K562 (cell line): ENCODE results near the gene FRMPD1. TPM values are rescaled to one million over a fixed set of nuclear protein-coding genes. Genes with fewer than 3 reads are reported as not detected.

Source experiments
- ATAC-seq: fragments of 200-7000 bp; cut with Tn5 transposase; 3 replicates; pipeline ENCODE4 v1.9.1; 2020; ENCODE audit warnings: moderate library complexity
- BruUV-seq: library from RNA; stranded (reverse); fragments of 400-500 nt; replicated peaks from 2 replicates; lab custom pipeline; 2021; lab: Mats Ljungman, UMichigan
- CTCF ChIA-PET: fragments of 300-600 bp; formaldehyde crosslinking; extraction: SDS; loops from one replicate; lab custom pipeline; 2021; ENCODE audit warnings: low intra/inter-chr PET ratio; lab: Yijun Ruan, JAX
- POLR2A ChIA-PET: fragments of 300-600, 350-650 bp; sonication (Branson Sonifier 250); formaldehyde crosslinking; extraction: SDS; loops from one replicate; lab custom pipeline; 2021; ENCODE audit warnings: antibody characterized with exemption, inconsistent platforms; lab: Yijun Ruan, JAX
- DNase-seq, 4 experiments: peaks; one replicate each; pipeline versions ENCODE4 v3.0.0 to v3.0.0-alpha.2; 2011 to 2018; ENCODE audit warnings: low spot score in 3 of 4, mixed read lengths in 3 of 4; ENCODE audit errors: extremely low read depth in 1 of 4
- FAIRE-seq: peaks from 2 replicates; lab custom pipeline; 2011; peaks lifted over from hg19 to GRCh38; lab: Jason Lieb, UNC
- H2AFZ ChIP-seq: 2 replicates; pipeline ENCODE4 v1.6.0; 2011; ENCODE audit warnings: low read depth, low read length, control low read depth, inconsistent platforms
- H3K27ac ChIP-seq: fragments of 200-600 bp; 3 replicates; pipeline ENCODE4 v1.8.0; 2011; ENCODE audit warnings: low read depth, mild to moderate bottlenecking, control low read depth, inconsistent platforms, low read length, moderate library complexity, mixed read lengths; ENCODE audit errors: extremely low read depth
- H3K27me3 ChIP-seq, 2 experiments: fragments of 300-600 bp in 1 of 2; 2 replicates in 1 of 2; 3 replicates in 1 of 2; pipeline versions ENCODE4 v1.6.0 to v1.8.0; 2011; ENCODE audit warnings: inconsistent platforms in 2 of 2, low read length in 2 of 2, mild to moderate bottlenecking in 1 of 2, mixed read lengths in 1 of 2, moderate library complexity in 1 of 2; ENCODE audit not compliant: control insufficient read depth in 2 of 2, insufficient read depth in 2 of 2
- H3K36me3 ChIP-seq: fragments of 300-600 bp; 3 replicates; pipeline ENCODE4 v1.8.0; 2011; ENCODE audit warnings: mild to moderate bottlenecking, low read length, inconsistent platforms; ENCODE audit not compliant: control insufficient read depth, insufficient read depth
- H3K4me1 ChIP-seq, 2 experiments: fragments of 200-600 bp in 1 of 2; replicated peaks in 1 of 2; 2 replicates in 1 of 2; 3 replicates in 1 of 2; pipeline versions ENCODE4 v1.5.1 to v1.8.0; 2011; ENCODE audit warnings: inconsistent platforms in 2 of 2, low read length in 2 of 2, mild to moderate bottlenecking in 1 of 2, mixed read lengths in 1 of 2, moderate library complexity in 1 of 2; ENCODE audit not compliant: control insufficient read depth in 2 of 2, insufficient read depth in 2 of 2
- H3K4me2 ChIP-seq: 2 replicates; pipeline ENCODE4 v1.6.1; 2011; ENCODE audit warnings: low read length, control low read depth, inconsistent platforms, mixed read lengths; ENCODE audit not compliant: insufficient read depth
- H3K4me3 ChIP-seq: fragments of 200-600 bp; sonication (generic), shearing (Covaris generic); 2 replicates; pipeline ENCODE4 v1.5.1; 2016; ENCODE audit warnings: control low read depth, inconsistent platforms
- H3K79me2 ChIP-seq: fragments of 200-600 bp; 3 replicates; pipeline ENCODE4 v1.8.0; 2011; ENCODE audit warnings: low read length, inconsistent platforms; ENCODE audit not compliant: control insufficient read depth, insufficient read depth
- H3K9ac ChIP-seq, 2 experiments: 2 replicates each; pipeline versions ENCODE4 v1.6.0 to v1.6.1; 2011; ENCODE audit warnings: low read depth in 2 of 2, low read length in 2 of 2, control low read depth in 1 of 2, inconsistent platforms in 1 of 2, mild to moderate bottlenecking in 1 of 2, mixed read lengths in 1 of 2; ENCODE audit not compliant: insufficient read depth in 1 of 2
- H3K9me1 ChIP-seq: one replicate; pipeline ENCODE4 v1.6.0; 2011; ENCODE audit warnings: inconsistent platforms, mild to moderate bottlenecking, low read length, moderate library complexity; ENCODE audit not compliant: control insufficient read depth, insufficient read depth
- H3K9me3 ChIP-seq: replicated peaks from 2 replicates; pipeline ENCODE4 v1.5.1; 2011; ENCODE audit warnings: low read depth, low read length, inconsistent platforms; ENCODE audit not compliant: control insufficient read depth, insufficient read depth
- H4K20me1 ChIP-seq: replicated peaks from 2 replicates; pipeline ENCODE4 v1.6.1; 2011; ENCODE audit warnings: low read length, inconsistent platforms, mixed read lengths; ENCODE audit not compliant: control insufficient read depth, insufficient read depth
- BMI1 ChIP-seq: fragments of 150-350 bp; IDR thresholded peaks from 2 replicates; pipeline ENCODE4 v1.6.1; 2014; ENCODE audit warnings: low read length
- FOXJ2 ChIP-seq: fragments of 200-800 bp; sonication (Bioruptor generic); IDR thresholded peaks from 2 replicates; pipeline ENCODE4 v1.6.1; 2016; ENCODE audit warnings: missing genetic modification characterization, missing compliant biosample characterization
- HNRNPH1 ChIP-seq: fragments of 200-400 bp; formaldehyde crosslinking; optimal IDR thresholded peaks from 2 replicates; pipeline ENCODE3; 2017; ENCODE audit warnings: low read depth, mild to moderate bottlenecking, low read length, moderate library complexity
- HNRNPLL ChIP-seq: fragments of 200-400 bp; formaldehyde crosslinking; IDR thresholded peaks from 2 replicates; pipeline ENCODE4 v1.6.1; 2017; ENCODE audit warnings: low read length, low read depth, mild to moderate bottlenecking; ENCODE audit not compliant: poor library complexity, severe bottlenecking
- IRF2 ChIP-seq: sonication (generic); formaldehyde crosslinking; IDR thresholded peaks from 2 replicates; pipeline ENCODE4 v1.8.1; 2022; ENCODE audit warnings: mild to moderate bottlenecking, missing genetic modification reagents
- MTA1 ChIP-seq: fragments of 450-650 bp; IDR thresholded peaks from 2 replicates; pipeline ENCODE4 v1.6.1; 2017; ENCODE audit warnings: borderline replicate concordance
- MTF1 ChIP-seq: fragments of 250-450 bp; sonication (Bioruptor Pico); IDR thresholded peaks from 2 replicates; pipeline ENCODE4 v1.9.0; 2021; ENCODE audit warnings: moderate library complexity, mild to moderate bottlenecking, inconsistent platforms, borderline replicate concordance
- POLR2AphosphoS2 ChIP-seq: IDR thresholded peaks from 2 replicates; pipeline ENCODE4 v1.6.1; 2012; ENCODE audit warnings: low read length, improper control_type of control experiment
- SAP30 ChIP-seq: fragments of 200-600 bp; sonication (generic); IDR thresholded peaks from 2 replicates; pipeline ENCODE4 v1.6.1; 2012; ENCODE audit warnings: borderline replicate concordance, low read depth, mild to moderate bottlenecking, moderate library complexity, low read length, control low read depth, inconsistent platforms; ENCODE audit not compliant: insufficient read depth, poor library complexity, severe bottlenecking
- SRSF1 ChIP-seq: fragments of 200-400 bp; formaldehyde crosslinking; IDR thresholded peaks from 2 replicates; pipeline ENCODE4 v1.6.1; 2017; ENCODE audit warnings: mild to moderate bottlenecking, low read depth, low read length, moderate library complexity
- U2AF1 ChIP-seq: fragments of 200-400 bp; formaldehyde crosslinking; optimal IDR thresholded peaks from 2 replicates; pipeline ENCODE3; 2017; ENCODE audit warnings: mild to moderate bottlenecking, low read depth, low read length, moderate library complexity
- YY1 ChIP-seq, 3 experiments: IDR thresholded peaks; 2 replicates each; pipeline ENCODE4 v1.6.1; 2011; ENCODE audit warnings: low read length in 2 of 3, mild to moderate bottlenecking in 2 of 3, moderate library complexity in 2 of 3, borderline replicate concordance in 1 of 3, control low read depth in 1 of 3, low read depth in 1 of 3; ENCODE audit not compliant: insufficient read depth in 3 of 3, insufficient replicate concordance in 2 of 3, control insufficient read depth in 1 of 3, insufficient read length in 1 of 3; ENCODE audit errors: extremely low read depth in 1 of 3
- ZNF184 ChIP-seq: sonication (generic); formaldehyde crosslinking; IDR thresholded peaks from 2 replicates; pipeline ENCODE4 v1.5.0; 2020; ENCODE audit warnings: missing genetic modification reagents
- ZNF584 ChIP-seq: fragments of 200-800 bp; sonication (Bioruptor generic); IDR thresholded peaks from 2 replicates; pipeline ENCODE4 v1.6.1; 2016; ENCODE audit warnings: low read depth, mild to moderate bottlenecking, missing genetic modification characterization, missing compliant biosample characterization
- WGBS: fragments of 100-300 bp; shearing (Covaris generic); methylation state at CpG from one replicate; pipeline ENCODE4 v1.1.6; 2016; ENCODE audit warnings: low coverage, mixed read lengths; ENCODE audit not compliant: insufficient coverage; ENCODE audit errors: missing lambda C conversion rate; 5-methylcytosine and 5-hydroxymethylcytosine counted together
- in situ Hi-C: fragments of 300-500 bp; cut with MboI; formaldehyde crosslinking; loops from 4 replicates; pipeline ENCODE4 v1.15.0; 2018; ENCODE audit warnings: inconsistent platforms, mixed read lengths
- intact Hi-C: fragments of 100-400 bp; cut with micrococcal nuclease; formaldehyde crosslinking; loops from 2 replicates; pipeline ENCODE4 v1.14.2; 2022
- polyA plus RNA-seq, 8 experiments: library from polyadenylated mRNA; depleted of rRNA in 4 of 8; stranded (reverse) in 5 of 8; unstranded in 3 of 8; fragments of >200 nt; fragmentation: Nextera tagmentation in 2 of 8; fragmentation: Illumina TruSeq in 1 of 8; extraction: Ambion mirVana in 2 of 8; extraction: Trizol in 1 of 8; gene quantifications; 2 replicates each; pipeline versions ENCODE4 v1.2.1 to v1.2.3, GENCODE V29; 2011 to 2014; ENCODE audit warnings: inconsistent platforms in 1 of 8, missing spikeins in 1 of 8
- total RNA-seq, 7 experiments: library from RNA; depleted of rRNA in 6 of 7; stranded (reverse); fragments of >200 nt in 6 of 7; fragmentation: Illumina TruSeq in 2 of 7; extraction: Trizol in 2 of 7; gene quantifications; 2 replicates each; pipeline versions ENCODE4 v1.2.1 to v1.2.3, GENCODE V29; 2011 to 2021; ENCODE audit warnings: low replicate concordance in 1 of 7
- TF ChIP-seq, protein P1 (sequence below): fragments of 450-650 bp; formaldehyde crosslinking; IDR thresholded peaks from 2 replicates; pipeline ENCODE4 v1.4.0; 2020; ENCODE audit warnings: mild to moderate bottlenecking
- TF ChIP-seq, protein P2 (sequence below): fragments of 450-650 bp; formaldehyde crosslinking; IDR thresholded peaks from 2 replicates; pipeline ENCODE4 v1.4.0; 2022; ENCODE audit warnings: missing genetic modification characterization
- TF ChIP-seq, protein P3 (sequence below): fragments of 450-650 bp; IDR thresholded peaks from 2 replicates; pipeline ENCODE4 v1.6.1; 2017; ENCODE audit warnings: antibody characterized with exemption

Gene FRMPD1
- total and polyA plus RNA-seq, 9 of the 15 experiments (the other 6 are each of a cell fraction or from before 2014, with no cell fraction given) = not detected

DNA sequence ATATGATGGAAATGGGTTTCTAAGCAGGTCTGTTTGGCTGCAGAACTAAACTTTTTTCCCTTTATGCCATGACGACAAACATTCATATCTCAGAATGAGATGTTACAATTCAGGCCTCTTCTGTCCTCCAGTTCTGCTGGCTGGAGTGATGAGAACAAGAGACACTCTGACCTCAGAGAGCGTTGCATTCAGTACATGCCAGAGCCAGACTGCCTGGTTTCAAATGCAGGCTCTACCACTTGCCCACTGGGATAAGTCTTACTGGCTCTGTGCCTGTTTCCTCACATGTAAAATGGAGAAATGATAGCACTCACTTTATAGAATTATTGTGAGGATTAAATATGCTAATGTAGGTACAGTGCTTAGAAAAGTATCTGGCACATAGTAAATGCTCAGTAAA lies 33.6 kb upstream of the FRMPD1 start:
- peaks cover 42 to 51% of the 10 kb centered on the region in 2 experiments for H3K27me3 ChIP-seq
- peaks cover 5% of the 10 kb centered on the region; the same call in 1 of the 2 replicates for H4K20me1 ChIP-seq
- BruUV-seq = no TSS peak
- H3K4me3 ChIP-seq = no peak overlapping the region
- H3K36me3 ChIP-seq = no peaks in the 10 kb centered on the region
- in situ Hi-C loops (no loop called here), intact Hi-C loops (no loop called here)
- H3K27ac ChIP-seq = no peak overlapping the region
- FAIRE-seq = no peak
- H3K9me1 ChIP-seq = no peaks in the 10 kb centered on the region
- 10% methylated on average over 2 of the region's 2 CpGs for WGBS
- ChIA-PET POLR2A (interaction anchor here (2.2 kb wide), 1 partner anchor 10 kb away, joined by 6 read pairs; no protein-coding TSS in a partner anchor), CTCF (no interaction called here)
- no peak for DNase-seq
- no peaks in the 10 kb centered on the region for H3K4me1 ChIP-seq
- no peak overlapping the region for H3K9ac ChIP-seq
- no peak for ATAC-seq
- no peaks in the 10 kb centered on the region for H3K79me2 ChIP-seq
- no peaks in the 10 kb centered on the region for H3K9me3 ChIP-seq
- H3K4me2 ChIP-seq = no peak overlapping the region
- H2AFZ ChIP-seq = no peak overlapping the region
- TF ChIP-seq MTA1 = no peak
- no peak for TF ChIP-seq SRSF1
- TF ChIP-seq MTF1 (CRISPR knock-in tag) = no peak
- no peak for TF ChIP-seq U2AF1
- no peak for TF ChIP-seq ZNF584
- TF ChIP-seq POLR2AphosphoS2 = no peak
- TF ChIP-seq HNRNPLL = no peak
- TF ChIP-seq BMI1 = no peak
- no peak for TF ChIP-seq HNRNPH1
- TF ChIP-seq, protein P1, sequence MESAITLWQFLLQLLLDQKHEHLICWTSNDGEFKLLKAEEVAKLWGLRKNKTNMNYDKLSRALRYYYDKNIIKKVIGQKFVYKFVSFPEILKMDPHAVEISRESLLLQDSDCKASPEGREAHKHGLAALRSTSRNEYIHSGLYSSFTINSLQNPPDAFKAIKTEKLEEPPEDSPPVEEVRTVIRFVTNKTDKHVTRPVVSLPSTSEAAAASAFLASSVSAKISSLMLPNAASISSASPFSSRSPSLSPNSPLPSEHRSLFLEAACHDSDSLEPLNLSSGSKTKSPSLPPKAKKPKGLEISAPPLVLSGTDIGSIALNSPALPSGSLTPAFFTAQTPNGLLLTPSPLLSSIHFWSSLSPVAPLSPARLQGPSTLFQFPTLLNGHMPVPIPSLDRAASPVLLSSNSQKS (CRISPR knock-in tag) = no peak
- TF ChIP-seq, protein P2, sequence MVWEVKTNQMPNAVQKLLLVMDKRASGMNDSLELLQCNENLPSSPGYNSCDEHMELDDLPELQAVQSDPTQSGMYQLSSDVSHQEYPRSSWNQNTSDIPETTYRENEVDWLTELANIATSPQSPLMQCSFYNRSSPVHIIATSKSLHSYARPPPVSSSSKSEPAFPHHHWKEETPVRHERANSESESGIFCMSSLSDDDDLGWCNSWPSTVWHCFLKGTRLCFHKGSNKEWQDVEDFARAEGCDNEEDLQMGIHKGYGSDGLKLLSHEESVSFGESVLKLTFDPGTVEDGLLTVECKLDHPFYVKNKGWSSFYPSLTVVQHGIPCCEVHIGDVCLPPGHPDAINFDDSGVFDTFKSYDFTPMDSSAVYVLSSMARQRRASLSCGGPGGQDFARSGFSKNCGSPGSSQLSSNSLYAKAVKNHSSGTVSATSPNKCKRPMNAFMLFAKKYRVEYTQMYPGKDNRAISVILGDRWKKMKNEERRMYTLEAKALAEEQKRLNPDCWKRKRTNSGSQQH (CRISPR knock-in tag) = no peak
- no peak for TF ChIP-seq IRF2 (CRISPR knock-in tag)
- TF ChIP-seq, protein P3, sequence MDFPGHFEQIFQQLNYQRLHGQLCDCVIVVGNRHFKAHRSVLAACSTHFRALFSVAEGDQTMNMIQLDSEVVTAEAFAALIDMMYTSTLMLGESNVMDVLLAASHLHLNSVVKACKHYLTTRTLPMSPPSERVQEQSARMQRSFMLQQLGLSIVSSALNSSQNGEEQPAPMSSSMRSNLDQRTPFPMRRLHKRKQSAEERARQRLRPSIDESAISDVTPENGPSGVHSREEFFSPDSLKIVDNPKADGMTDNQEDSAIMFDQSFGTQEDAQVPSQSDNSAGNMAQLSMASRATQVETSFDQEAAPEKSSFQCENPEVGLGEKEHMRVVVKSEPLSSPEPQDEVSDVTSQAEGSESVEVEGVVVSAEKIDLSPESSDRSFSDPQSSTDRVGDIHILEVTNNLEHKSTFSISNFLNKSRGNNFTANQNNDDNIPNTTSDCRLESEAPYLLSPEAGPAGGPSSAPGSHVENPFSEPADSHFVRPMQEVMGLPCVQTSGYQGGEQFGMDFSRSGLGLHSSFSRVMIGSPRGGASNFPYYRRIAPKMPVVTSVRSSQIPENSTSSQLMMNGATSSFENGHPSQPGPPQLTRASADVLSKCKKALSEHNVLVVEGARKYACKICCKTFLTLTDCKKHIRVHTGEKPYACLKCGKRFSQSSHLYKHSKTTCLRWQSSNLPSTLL = no peak
- TF ChIP-seq FOXJ2 (tag) = no peak
- no peak for TF ChIP-seq ZNF184 (CRISPR knock-in tag)
- TF ChIP-seq SAP30 = no peak
- TF ChIP-seq YY1 (IDR thresholded peaks at IDR 0.05; ENCODE audit: borderline replicate concordance in 1 of 3, control insufficient read depth in 1 of 3, extremely low read depth in 1 of 3, insufficient read depth in 3 of 3, insufficient read length in 1 of 3, insufficient replicate concordance in 2 of 3, low read depth in 1 of 3, low read length in 2 of 3) = no peak
